GM21515 (cell line): Measurements from ENCODE around the gene SCUBE2.

Experiments used
- ATAC-seq: cut with Tn5 transposase; IDR thresholded peaks from one replicate; pipeline ENCODE4 v1.9.1; 2021; ENCODE audit not compliant: unreplicated experiment

Gene SCUBE2

GRCh38 chr11:9076046-9076445 is 15.4 kb downstream of the SCUBE2 start:
- no peak for ATAC-seq

- ATAC-seq, result no peak
These were observed 15.8 kb downstream of the SCUBE2 start for GRCh38 chr11:9075556-9075955.

- no peak for ATAC-seq
These were observed 16.9 kb downstream of the SCUBE2 start for GRCh38 chr11:9074338-9075029.

- no peak for ATAC-seq
These were observed 17.8 kb downstream of the SCUBE2 start for GRCh38 chr11:9073466-9074225.

GRCh38 chr11:9072626-9073176 is 18.7 kb downstream of the SCUBE2 start:
- ATAC-seq, result no peak

- no peak for ATAC-seq
These were observed 19.7 kb downstream of the SCUBE2 start for GRCh38 chr11:9071692-9072091.

GRCh38 chr11:9070749-9071491 is 20.5 kb downstream of the SCUBE2 start:
- no peak for ATAC-seq

GRCh38 chr11:9069862-9070470 is 21.4 kb downstream of the SCUBE2 start:
- ATAC-seq, result no peak

- no peak for ATAC-seq
These were observed 22.1 kb downstream of the SCUBE2 start for GRCh38 chr11:9069256-9069655.

- no peak for ATAC-seq
These were observed 24.9 kb downstream of the SCUBE2 start for GRCh38 chr11:9066433-9066925.

- no peak for ATAC-seq
These were observed 25.6 kb downstream of the SCUBE2 start for GRCh38 chr11:9065607-9066432.

- no peak for ATAC-seq
These were observed 29.6 kb downstream of the SCUBE2 start for GRCh38 chr11:9061807-9062206.

- ATAC-seq, result peak; percentile 93
These were observed 30.7 kb downstream of the SCUBE2 start for GRCh38 chr11:9060700-9061111.

GRCh38 chr11:9059406-9059805 is 32.0 kb downstream of the SCUBE2 start:
- no peak for ATAC-seq

- no peak for ATAC-seq
These were observed 33.5 kb downstream of the SCUBE2 start for GRCh38 chr11:9057888-9058287.

GRCh38 chr11:9057007-9057406 is 34.4 kb downstream of the SCUBE2 start:
- ATAC-seq, result no peak

- ATAC-seq, result no peak
These were observed 34.9 kb downstream of the SCUBE2 start for GRCh38 chr11:9056467-9056866.

- ATAC-seq, result no peak
These were observed 37.9 kb downstream of the SCUBE2 start for GRCh38 chr11:9053316-9054035.

GRCh38 chr11:9052316-9052715 is 39.1 kb downstream of the SCUBE2 start:
- no peak for ATAC-seq
